Measurements from ENCODE around the gene SH3GL1.

- TF ChIP-seq, protein P1, sequence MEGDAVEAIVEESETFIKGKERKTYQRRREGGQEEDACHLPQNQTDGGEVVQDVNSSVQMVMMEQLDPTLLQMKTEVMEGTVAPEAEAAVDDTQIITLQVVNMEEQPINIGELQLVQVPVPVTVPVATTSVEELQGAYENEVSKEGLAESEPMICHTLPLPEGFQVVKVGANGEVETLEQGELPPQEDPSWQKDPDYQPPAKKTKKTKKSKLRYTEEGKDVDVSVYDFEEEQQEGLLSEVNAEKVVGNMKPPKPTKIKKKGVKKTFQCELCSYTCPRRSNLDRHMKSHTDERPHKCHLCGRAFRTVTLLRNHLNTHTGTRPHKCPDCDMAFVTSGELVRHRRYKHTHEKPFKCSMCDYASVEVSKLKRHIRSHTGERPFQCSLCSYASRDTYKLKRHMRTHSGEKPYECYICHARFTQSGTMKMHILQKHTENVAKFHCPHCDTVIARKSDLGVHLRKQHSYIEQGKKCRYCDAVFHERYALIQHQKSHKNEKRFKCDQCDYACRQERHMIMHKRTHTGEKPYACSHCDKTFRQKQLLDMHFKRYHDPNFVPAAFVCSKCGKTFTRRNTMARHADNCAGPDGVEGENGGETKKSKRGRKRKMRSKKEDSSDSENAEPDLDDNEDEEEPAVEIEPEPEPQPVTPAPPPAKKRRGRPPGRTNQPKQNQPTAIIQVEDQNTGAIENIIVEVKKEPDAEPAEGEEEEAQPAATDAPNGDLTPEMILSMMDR (IDR thresholded peaks at IDR 0.05; ENCODE audit: borderline replicate concordance, extremely low read depth, low read length, poor library complexity, severe bottlenecking) = no peak
- TF ChIP-seq EZH2 (IDR thresholded peaks at IDR 0.05; ENCODE audit: borderline replicate concordance, low read depth, low read length, severe bottlenecking) = no peak
Observed at GRCh38 chr19:4345342-4346019, 54.9 kb downstream of the SH3GL1 start.

All from DND-41 (cell line).